Mesenteric fat pad (tissue), 1 donor: ENCODE results near the gene AFG3L2. TPM values are rescaled to one million over a fixed set of nuclear protein-coding genes. Genes with fewer than 3 reads are reported as not detected.

Experiments used
- DNase-seq: peaks from one replicate; pipeline ENCODE4 v3.0.0-alpha.2; 2020; ENCODE audit warnings: low spot score
- total RNA-seq: library from RNA; stranded (reverse); fragmentation: NEBNext Ultra II Directional; extraction: Animal tissue kit (Norgen Biotek cat#: 25700); gene quantifications from one replicate; pipeline ENCODE4 v1.2.1, GENCODE V29; 2021
- donor health status: DM: yes; HTN: yes; CAD: no.

AFG3L2 gene
- total RNA-seq, 1 donor from 2014 or later, result 44.8 TPM

DNA sequence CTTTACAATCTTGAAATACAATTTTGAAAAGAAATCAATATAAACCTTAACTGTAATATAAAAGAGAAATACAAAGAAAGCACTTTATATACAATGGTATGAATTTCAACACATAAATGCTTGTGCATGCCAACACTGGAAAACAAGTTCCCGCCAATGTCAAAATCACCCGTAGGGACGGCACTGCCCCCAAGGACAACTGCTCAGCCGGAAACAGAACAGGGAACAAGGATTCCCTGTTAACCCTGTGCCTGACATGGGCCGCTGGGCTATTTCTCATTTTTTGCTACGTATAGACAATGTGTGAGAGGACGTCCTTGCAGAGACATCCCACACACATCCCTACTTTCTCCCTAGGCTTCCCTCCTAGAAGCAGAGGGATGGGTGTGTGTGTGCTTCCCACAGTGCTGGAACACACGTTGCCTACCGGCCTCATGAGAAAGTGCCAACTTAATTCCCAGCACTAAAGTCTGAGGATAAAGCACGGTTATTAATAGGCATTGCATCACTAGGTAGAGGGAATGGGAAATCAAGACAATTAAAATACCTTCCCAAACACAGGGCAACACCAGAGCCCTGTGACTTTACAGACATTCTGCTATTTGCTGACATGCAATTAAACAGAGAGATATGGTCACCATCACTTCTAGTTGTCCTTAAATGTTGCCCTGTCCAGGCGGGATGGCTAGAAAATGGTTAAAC lies 14.4 kb downstream of the AFG3L2 start:
- DNase-seq, result no peak

DNA sequence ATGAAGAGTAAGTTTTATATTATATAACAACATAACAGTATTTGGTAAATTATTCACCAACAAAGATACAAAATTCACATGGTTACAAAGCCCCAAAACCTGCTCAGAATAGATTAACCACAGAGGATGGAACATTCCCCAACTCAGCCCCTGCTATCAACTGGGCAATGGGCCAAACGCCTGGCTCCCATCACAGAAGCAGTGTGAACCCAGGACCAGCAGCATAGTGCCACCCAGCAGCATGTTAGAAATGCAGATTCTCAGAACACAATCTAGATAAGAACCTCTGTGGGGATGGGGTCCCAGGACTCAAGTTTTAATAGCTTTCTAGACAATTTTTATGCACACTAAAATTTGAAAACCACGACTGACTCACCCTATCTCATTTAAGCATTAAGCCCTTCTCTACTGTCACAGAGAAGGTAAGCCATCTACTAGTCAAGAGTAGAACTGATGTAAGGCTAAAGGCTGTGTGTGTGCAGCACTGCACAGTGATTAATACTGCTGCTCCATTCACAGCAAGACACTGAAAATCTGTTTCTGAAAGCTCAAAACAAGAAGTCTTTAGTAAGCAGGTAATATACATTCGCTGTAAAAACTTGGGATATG lies 15.2 kb downstream of the AFG3L2 start:
- no peak for DNase-seq

DNA sequence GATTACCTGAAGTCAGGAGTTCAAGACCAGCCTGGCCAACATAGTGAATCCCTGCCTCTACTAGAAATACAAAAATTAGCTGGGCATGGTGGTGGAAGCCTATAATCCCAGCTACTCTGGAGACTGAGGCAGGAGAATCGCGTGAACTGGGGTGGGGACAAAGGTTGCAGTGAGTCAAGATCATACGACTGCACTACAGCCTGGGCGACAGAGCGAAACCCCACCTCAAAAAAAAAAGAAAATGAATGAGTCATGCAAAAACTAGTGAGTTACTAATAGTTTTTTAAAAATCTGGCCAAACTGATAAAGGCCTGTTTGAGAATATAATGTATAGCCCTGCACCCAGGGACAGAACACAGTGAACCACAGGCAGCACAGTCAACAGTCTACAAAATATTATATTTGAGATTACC lies 17.5 kb downstream of the AFG3L2 start:
- DNase-seq, result no peak

DNA sequence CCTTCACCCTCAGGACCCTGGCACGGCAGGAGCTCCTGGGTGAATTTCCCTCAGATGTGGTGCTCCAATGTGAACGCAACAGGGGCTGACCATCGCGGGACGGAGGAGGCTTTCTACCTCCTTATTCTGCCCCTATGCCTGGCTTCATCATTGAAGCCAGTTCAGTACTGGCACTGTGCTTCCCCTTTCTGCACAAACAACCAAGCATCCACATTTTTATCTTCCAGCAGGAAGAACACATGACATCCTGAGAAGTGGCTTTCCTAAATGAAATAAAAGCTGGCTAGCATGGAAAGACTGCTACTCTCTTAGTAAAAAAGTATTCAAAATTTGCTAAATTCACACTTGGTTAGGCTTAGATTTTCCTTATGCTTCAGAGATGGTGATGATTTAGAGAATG lies 24.8 kb downstream of the AFG3L2 start:
- DNase-seq, result no peak

DNA sequence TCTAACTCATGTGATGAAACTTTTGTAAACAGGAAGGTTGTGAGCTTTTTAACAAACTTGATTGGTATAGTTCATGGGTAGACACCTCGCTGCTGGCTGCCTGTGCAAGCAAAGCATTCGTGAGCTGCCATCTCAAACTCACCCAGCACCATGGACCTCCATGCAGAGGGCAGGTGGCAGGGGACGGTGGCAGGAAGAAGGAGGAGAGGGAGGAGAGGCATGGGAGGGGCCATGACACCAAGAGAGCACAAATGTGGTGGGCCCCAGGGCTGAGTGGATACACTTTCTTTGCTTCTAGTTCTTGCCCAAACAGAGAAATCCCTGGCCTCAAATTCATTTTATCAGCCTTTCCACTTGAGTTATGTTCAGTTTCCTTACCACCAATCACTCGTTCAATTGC lies 29.1 kb downstream of the AFG3L2 start:
- DNase-seq, result no peak

DNA sequence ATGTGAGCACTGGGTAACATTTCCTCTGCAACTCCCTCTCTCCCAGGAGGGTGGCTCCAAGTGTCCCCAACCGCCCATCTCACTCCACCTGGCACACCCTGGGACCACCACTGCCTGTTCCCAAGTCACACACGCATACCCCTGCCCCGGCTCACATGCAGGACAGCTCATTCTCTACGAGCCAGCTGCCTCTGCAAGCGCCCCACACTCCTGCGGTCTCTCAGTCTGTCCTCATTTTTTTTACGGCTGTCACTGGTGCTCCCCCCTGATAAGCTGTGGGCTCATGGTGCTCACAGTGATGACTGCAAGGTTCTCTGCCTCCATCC lies 30.8 kb downstream of the AFG3L2 start:
- DNase-seq, result no peak

DNA sequence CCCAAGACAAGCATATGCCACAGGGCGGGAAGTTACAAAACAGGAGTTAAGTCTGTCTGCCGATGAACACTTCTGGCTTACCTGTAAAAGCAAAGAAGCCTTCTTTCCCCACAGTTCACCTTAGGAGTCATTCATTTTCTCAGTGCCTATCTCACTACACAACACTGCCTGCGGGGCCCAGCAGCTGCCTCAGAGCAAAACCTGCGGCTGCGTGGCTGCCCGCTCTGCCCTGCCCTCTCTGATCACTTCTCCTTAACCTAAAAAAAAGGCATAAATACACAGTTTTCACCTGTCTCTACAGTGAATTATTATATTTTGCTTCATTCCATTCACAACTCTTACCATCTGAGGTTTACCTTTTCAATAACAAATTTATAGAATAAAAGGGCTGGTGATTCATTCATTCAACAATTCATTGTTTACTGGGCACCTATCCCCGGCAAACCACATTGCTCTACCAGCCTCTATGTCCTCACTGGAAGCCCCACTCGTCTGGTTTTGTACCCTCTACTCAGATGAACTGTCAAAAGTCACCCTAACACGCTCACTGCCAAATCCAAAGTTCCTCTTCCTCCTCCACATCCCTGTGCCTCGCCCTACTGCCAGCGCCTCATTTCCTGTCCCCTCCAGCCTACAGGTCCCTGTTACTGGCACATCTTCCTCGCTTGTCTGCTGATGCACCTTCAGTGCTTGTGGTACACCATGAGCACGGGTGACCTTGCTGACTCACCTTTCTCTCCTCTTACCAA lies 31.4 kb downstream of the AFG3L2 start:
- no peak for DNase-seq

DNA sequence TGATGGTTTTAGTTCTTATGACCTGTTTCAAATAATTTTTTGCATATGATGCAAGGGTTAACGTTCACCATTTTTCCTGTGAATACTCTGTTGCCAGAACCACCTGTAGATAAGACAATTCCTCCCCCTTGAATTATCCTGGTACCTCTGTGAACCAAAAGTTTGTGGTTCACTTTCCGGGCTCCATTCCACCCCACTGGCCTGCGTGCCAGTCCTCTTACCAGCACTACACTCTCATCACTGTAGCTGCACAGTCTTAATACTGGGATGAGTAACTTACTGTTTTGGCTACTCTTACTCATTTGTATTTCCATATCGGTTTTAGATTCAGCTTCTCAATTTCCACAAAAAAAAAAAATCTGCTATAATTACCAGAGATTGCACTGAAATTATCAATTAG lies 34.4 kb downstream of the AFG3L2 start:
- DNase-seq, result no peak

DNA sequence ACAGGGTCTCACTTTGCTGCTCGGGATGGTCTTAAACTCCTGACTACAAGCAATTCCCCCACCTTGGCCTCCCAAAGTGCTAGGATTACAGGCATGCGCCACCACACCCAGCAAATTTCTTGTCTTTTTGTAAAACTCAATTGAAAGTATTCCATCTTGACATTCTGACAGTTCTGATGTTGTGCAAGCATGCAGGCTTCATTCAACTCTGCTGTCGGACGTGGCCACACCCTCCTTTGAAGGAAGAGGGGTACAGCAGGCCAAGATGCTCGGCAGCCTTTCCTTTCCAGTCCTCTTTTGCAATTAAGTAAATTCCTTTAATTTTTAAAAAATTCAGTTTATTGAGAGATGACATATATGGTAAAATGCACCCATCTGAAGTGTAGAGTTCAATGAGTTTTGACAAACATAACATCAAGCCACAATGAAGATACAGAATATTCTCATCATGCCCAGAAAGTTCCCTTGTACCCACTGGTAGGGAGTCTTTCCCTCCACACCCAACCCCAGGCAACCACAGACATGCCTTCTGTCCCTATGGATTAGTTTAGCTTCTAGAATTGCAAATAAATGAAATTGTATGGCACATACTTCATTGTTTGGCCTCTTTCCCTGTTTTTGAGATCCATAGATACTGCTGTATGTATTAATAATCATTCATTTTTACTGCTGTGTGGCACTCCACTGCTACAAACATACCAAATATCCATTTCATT lies 35.9 kb downstream of the AFG3L2 start:
- DNase-seq, result no peak

DNA sequence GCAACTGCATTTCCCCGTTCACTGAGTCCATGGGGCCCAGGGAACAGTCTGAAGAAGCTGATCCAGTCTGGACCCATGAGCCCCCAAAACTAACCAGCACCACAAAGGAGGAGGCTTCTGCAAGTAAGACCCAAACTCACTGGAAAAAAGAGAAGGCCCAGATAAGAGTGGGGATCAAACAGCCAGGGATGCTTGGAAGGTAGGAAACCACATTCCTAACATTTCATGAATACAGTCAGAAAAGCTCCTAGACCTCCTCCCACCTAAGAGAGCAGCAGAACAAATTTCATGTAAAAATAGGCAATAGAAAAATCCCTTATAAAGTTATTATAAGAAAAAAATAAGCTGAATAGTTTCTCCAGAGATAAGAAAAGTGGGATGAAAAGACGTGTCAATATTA lies 38.6 kb downstream of the AFG3L2 start:
- DNase-seq, result no peak

DNA sequence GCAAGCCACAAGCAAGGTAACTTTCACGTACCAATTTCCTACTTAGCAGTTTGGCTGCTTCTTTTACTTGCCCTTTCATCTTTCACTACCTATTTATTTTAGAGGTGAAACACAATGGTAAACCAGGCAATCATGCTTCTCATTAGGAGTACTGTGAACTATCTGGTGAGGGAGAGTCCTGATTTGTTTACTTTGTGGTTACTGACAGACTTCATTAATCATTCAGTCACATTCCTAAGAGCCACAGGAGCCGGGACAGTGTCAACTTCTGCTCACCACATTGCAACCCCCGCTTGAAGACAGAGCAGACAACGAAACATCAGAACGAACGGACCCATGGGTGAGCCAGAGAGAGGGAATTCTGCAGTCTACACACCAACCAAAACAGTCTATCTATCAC lies 40.1 kb downstream of the AFG3L2 start:
- no peak for DNase-seq

DNA sequence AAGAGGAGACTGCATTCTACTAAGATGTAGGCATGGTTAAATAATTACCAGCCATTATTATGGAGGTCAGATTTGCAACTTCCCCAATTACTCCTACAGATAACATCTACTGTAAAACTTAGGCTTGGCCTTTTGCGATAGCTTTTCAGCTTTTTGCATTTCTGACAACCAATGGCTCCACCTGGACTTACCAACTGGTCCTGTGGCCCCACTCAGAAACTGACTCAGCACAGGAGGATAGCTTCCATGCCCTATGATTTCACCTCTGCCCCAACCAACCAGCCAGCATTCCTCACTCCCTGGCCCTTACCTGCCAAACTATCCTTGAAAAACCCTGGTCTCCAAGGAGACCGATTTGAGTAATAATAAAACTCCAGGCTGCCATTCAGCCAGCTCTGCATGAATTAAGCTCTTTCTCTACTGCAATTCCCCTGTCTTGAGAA lies 40.8 kb downstream of the AFG3L2 start:
- no peak for DNase-seq

DNA sequence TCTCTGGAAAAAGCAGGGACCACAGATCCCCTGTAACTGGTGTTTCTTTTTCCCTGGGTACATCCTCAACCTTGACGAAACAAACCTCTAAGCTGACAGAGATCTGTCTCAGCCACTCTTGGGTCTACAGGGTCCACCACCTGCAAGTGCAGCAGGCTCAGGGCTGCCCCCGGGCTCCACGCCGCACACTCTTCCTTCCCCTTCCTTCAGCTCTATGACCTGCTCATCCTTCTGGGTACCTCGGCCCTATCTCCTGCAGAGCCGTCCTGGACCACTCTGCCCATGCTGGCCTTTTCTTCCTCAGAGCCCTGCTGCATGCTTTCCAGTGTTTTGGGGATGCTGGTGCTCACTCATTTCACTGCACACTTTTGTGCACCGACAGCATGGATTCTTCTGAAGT lies 41.5 kb downstream of the AFG3L2 start:
- DNase-seq, result no peak

DNA sequence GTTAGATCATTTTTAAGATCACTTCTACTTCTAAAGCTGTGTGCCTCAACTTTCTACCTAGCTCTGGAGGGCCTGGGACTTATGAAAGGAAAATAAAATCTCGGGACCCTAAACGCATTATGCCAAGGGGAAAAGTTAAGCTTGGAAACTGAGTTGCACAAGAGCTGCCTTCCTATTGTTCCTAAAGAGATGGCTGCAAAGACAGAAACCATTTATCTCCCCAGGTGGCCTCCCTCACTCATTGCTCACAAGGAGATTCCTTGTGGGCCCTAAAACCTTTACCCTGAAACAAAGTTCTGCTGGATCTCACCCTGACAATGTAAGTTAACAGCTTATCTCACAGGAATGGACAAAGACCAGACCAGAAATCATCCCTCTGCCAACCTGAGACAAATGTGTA lies 42.2 kb downstream of the AFG3L2 start:
- DNase-seq, result no peak

DNA sequence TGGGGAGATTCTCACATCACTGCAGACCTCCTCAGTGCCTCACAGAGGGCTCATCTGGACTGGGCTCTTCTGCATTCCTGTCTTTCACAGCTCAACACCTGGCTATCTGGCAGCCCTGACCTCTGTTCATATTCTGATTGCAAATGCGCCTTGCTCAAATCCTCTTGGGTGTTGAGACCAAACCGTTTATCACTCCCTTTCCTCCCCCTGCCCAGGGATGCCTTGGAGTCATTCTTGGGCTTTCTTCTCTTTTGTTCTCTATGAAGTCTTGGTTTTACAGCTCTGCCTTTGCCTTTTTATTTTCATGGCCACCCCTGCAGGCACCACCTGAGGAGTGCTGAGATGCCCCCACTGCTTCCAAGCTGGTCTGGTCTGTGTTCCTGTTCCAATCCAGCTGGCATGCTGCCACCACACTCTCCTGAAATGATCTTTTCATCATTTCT lies 42.6 kb downstream of the AFG3L2 start:
- no peak for DNase-seq

DNA sequence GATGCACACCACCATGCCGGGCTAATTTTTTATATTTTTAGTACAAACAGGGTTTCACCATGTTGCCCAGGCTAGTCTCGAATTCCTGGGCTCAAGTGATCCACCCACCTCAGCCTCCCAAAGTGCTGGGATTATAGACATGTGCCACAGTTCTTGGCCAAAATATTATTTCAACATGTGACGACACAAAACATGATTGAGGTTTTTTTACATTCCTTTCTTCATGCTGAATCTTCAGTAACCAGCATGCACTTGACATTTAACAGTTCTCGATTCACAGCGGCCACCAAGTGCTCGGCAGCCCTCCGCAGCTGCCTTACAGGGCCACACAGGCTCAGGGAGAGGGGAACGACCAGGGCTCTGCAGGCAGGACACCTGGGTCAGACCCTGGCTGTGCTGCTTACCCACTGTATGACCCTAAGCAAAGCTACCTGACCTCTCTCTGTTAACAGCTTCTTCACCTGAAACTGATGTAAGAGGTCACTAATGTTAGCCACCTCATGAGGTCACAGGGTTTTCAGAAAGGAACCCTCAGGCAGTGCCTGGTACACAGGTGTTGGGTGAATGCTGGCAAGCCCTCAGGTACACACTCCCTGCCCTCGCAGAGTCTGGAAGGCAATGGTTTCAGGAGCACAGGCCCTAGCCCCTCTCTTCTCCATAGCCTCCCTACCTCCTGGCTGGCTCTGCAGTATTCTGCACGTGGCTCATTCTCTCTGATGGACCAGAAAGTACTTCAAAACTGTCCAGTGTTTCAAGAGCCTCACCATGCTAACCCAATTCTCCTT lies 43.3 kb downstream of the AFG3L2 start:
- no peak for DNase-seq

DNA sequence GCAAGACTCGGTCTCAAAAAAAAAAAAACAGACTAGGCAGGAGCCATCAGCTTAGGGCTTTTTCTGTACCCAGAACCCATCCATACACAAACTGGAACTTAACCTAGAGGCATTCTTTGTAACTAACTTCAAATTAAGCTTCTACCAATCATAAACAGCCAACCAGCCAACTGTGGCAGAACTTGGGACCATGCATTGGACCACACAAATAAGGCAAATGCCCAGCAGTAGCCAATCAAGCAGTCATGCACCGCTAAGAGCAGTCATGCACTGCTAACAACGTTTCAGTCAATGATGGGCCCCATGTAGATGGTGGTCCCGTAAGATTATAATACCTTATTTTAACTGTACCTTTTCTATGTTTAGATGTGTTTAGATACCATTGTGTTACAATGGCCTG lies 46.3 kb downstream of the AFG3L2 start:
- no peak for DNase-seq

DNA sequence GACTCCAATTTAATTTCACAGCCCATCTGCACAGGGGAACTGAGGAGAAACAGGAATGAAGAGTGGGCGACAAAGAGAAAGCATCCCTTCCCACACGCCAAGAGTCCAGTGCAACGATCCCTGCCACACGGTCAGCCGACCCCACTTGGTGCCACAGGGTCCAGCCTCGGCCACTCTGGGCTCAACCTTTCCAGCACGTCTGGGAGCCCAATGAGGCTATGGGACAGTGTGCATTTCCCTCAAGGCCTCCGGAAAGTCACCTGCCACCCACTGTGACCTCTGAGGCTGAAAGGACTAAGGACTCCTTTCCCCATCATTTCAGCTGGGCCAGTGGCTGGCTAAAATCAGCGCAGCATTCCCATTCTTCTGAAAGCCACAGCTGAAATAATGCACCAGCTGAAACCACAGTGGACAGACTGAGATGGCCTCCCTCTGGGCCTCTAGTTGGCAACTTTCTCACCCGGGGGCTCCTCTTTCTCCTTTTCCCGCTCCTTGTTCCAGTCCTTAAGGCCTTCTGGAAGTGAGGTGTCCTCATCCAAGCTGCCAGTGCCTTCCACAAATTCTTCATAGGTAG lies 47.8 kb downstream of the AFG3L2 start:
- peak; percentile 73 for DNase-seq

DNA sequence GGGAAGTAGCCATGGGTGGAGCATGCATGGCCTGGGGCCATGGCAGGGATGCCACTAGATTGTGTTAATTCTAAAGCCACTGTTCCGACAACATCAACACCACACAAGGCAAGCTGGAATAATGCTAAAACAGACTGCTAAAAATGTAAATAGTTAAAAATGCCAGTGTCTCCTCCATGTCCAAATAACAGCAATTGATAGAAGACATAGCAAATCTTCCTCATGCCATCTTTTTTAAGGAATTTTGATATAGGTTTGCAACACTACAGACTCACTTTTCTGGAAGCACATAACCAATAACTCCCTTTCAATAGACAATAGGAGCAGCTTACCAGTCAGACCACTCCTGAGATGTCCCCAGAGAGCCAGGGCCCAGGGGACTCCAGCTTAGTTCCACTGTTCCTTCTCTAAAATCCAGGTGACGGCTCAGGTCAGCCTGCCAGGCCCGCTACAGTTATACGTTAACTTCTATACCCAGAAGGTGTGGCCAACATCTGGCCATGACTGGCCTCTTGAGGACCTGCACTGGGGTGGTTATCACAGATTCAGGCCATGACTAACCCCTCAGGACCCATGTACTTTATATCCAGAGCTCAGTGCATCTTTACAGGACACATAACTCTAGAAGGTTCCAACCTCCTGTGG lies 48.7 kb downstream of the AFG3L2 start:
- DNase-seq, result peak; percentile 75

DNA sequence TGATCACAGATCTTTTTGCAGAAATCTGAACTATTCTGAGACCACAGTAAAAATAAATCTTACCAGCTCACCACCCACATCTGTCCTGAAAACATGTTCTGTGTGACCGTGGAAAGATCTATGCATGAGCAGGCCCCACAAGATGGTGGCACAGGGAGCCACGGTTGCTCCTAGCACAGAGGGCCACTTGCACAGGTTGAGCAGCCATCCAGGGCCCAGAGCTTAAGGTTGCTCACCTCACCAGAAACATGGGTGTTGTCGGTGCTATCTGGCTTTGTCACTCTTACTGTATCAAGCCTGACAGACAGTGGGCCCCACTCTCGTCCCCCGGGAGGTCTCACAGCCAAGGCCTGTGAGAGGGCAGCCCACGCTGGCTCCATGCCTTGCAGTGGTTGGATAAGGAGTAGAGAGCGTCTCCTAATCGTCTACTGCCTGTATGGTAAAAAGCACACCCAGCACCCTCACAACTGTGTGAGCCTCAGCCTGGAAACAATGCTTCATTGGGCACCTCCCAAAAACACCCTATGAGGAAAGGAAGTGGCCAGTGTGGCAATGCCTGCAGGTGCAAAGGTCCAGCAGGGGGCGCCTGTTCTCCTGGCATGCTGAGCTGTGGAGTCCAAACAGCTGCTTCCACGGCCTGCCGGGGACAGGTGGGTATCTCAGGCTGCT lies 49.4 kb downstream of the AFG3L2 start:
- DNase-seq, result peak; percentile 92
